Measurements from ENCODE around the gene NUMB.
"Not testable (repeated sequence)": the region's sequence is repeated elsewhere in the genome, so short reads cannot be mapped to it uniquely, and the experiment has no call there.

The NUMB gene

DNA sequence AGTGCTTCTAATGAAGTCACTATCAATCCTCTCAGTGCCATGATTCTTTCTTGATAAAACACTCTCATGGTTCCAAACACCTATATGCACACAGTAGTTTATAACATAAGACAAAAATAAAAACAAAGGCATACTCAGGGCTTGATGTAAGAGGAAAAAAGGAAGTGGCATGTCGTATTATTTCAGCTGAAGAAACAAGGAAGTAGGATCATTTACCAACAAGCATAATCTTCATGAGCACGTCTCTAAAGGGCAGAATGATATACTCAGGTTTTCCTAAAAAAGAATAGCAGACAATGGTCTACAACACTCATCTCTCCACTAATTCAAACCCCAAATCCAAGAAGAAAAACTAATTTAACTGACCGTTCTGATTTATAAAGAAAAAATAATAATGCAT lies 33.9 kb downstream of the NUMB start:
- DNase-seq (no peak), ATAC-seq (replicated peaks) (no peak)
- no peaks in the 10 kb centered on the region for H3K27me3 Mint-ChIP-seq
- peaks cover 23% of the 10 kb centered on the region for H3K36me3 Mint-ChIP-seq (ENCODE audit: insufficient read depth)
- H3K4me1 Mint-ChIP-seq (ENCODE audit: low read depth in 2 of 2) = peaks cover 3 to 34% of the 10 kb centered on the region in 2 donors
- no peaks in the 10 kb centered on the region for H3K9me3 Mint-ChIP-seq
- no peak overlapping the region for H3K27ac Mint-ChIP-seq
- no peak overlapping the region for H3K4me3 Mint-ChIP-seq

DNA sequence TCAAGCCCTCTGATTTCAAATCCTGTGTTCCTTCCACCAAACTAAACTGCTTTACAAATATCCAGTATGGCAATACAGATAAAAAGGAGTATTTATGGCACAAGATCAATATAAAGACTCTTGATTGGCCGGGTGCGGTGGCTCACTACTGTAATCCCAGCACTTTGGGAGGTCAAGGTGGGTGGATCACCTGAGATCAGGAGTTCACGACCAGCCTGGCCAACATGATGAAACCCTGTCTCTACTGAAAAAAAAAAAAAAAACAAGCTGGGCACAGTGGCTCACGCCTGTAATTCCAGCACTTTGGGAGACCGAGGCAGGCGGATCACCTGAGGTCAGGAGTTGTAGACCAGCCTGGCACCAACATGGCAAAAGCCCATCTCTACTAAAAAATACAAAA lies 35.3 kb downstream of the NUMB start:
- H3K27me3 Mint-ChIP-seq; H3K9me3 Mint-ChIP-seq; H3K4me3 Mint-ChIP-seq; DNase-seq; ATAC-seq (replicated peaks): not testable (repeated sequence)
- Mint-ChIP-seq H3K36me3 (ENCODE audit: insufficient read depth) (peaks cover 26% of the 10 kb centered on the region), H3K27ac (peak overlapping the region in 1 of 2 donors; percentile 16), H3K4me1 (ENCODE audit: low read depth in 2 of 2) (peaks cover 1 to 25% of the 10 kb centered on the region in 2 donors)

DNA sequence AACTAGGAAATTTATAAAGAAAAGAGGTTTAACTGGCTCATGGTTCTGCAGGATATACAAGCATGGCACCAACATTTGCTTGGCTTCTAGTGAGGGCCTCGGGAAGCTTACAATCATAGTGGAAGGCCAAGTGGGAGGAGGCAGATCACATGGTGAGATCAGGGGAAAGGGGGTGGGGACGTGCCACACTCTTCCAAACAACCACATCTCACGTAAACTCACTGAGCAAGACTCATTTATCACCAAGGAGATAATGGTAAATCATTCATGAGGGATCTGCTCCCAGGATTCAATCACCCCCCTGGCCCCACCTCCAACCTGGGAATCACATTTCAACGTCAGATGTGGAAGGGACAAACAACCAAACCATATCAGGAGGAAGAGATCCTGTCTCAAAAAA lies 35.8 kb downstream of the NUMB start:
- H3K27ac Mint-ChIP-seq = peak overlapping the region in 1 of 2 donors; percentile 16
- ATAC-seq (replicated peaks) (no peak), DNase-seq (no peak)
- no peaks in the 10 kb centered on the region for H3K9me3 Mint-ChIP-seq
- H3K36me3 Mint-ChIP-seq (ENCODE audit: insufficient read depth) = peaks cover 26% of the 10 kb centered on the region
- no peaks in the 10 kb centered on the region for H3K27me3 Mint-ChIP-seq
- peaks cover under 1 to 23% of the 10 kb centered on the region in 2 donors for H3K4me1 Mint-ChIP-seq (ENCODE audit: low read depth in 2 of 2)
- H3K4me3 Mint-ChIP-seq = no peak overlapping the region

DNA sequence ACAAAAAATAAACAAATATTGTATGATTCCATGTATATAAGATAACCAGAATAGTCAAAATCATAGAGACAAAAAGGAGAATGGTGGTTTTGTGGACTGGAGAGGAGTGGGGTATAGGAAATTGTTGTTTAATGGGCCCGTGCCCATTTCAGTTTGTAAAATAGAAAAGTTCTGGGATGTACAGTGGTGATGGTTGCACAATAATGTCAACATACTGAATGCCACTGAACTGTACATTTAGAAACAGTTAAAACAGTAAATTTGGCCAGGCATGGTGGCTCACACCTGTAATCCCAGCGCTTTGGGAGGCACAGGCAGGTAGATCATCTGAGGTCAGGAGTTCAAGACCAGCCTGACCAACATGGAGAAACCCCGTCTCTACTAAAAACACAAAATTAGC lies 40.1 kb downstream of the NUMB start:
- no peak for ATAC-seq (replicated peaks)
- Mint-ChIP-seq H3K4me3 (no peak overlapping the region), H3K9me3 (no peaks in the 10 kb centered on the region), H3K27ac (no peak overlapping the region), H3K36me3 (ENCODE audit: insufficient read depth) (peaks cover 18% of the 10 kb centered on the region), H3K4me1 (ENCODE audit: low read depth in 2 of 2) (peaks cover 1 to 15% of the 10 kb centered on the region in 2 donors), H3K27me3 (no peaks in the 10 kb centered on the region)
- no peak for DNase-seq

DNA sequence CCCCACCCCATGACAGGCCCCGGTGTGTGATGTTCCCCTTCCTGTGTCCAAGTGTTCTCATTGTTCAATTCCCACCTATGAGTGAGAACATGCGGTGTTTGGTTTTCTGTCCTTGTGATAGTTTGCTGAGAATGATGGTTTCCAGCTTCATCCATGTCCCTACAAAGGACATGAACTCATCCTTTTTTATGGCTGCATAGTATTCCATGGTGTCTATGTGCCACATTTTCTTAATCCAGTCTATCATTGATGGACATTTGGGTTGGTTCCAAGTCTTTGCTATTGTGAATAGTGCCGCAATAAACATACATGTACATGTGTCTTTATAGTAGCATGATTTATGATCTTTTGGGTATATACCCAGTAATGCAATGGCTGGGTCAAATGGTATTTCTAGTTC lies 52.1 kb downstream of the NUMB start:
- H3K4me1 Mint-ChIP-seq (ENCODE audit: low read depth in 2 of 2) = peaks cover 0 to 14% of the 10 kb centered on the region in 2 donors
- H3K36me3 Mint-ChIP-seq (ENCODE audit: insufficient read depth) = peaks cover 11% of the 10 kb centered on the region
- not testable (repeated sequence) for H3K4me3 Mint-ChIP-seq; H3K27ac Mint-ChIP-seq; H3K9me3 Mint-ChIP-seq; H3K27me3 Mint-ChIP-seq; ATAC-seq (replicated peaks); DNase-seq

DNA sequence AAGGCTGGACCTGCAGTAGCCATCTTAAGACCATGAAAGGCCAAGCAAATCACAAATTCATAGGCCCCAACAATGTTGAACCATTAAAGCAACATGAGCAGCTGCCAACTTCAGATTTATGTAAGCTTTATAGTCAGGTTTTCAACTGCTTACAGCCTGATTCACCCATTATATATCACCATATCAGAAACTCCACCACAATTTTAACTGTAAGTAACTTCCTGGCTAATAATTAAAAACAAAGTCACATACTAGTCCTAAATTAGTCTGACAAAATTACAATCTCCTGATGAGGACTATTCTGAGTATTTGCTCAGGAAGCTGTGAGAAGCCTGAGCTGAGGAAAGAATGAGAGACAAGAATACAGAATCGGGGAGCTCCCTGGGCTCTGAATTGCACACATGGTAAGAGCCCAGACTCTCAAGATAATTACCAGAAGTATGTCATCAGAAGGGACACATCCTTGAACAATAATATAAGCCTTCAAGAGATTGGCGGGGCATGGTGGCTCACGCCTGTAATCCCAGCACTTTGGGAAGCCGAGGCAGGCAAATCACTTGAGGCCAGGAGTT lies 55.1 kb downstream of the NUMB start:
- H3K9me3 Mint-ChIP-seq = no peaks in the 10 kb centered on the region
- H3K27me3 Mint-ChIP-seq = no peaks in the 10 kb centered on the region
- no peak overlapping the region for H3K4me3 Mint-ChIP-seq

DNA sequence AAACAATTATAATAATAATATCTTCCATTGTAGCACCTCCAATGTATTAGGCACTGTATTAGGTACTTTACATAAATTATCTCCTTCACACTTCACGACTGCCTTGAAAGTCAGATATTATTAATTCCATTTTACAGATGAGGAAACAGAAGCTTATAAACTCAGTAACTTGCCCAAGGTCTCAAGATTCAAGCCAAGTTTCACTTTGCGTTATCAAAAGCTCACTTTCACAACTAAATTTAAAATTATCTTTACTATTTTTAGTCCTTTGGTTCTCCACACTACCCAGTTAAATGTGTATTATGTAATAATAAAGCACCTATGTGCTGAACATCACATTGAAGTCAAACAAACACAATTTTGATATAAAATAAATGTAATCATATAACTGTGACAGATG lies 55.8 kb downstream of the NUMB start:
- no peak overlapping the region for H3K4me3 Mint-ChIP-seq
- peaks cover 2% of the 10 kb centered on the region for H3K36me3 Mint-ChIP-seq (ENCODE audit: insufficient read depth)
- no peak for DNase-seq
- peak overlapping the region in 1 of 2 donors; percentile 84 for H3K27ac Mint-ChIP-seq
- peaks cover 2 to 26% of the 10 kb centered on the region in 2 donors for H3K4me1 Mint-ChIP-seq (ENCODE audit: low read depth in 2 of 2)
- no peak for ATAC-seq (replicated peaks)
- no peaks in the 10 kb centered on the region for H3K27me3 Mint-ChIP-seq
- H3K9me3 Mint-ChIP-seq = no peaks in the 10 kb centered on the region

More for the DNA sequence above, 55.1 kb downstream of the NUMB start:
- ATAC-seq (replicated peaks) (no peak), DNase-seq (no peak)
- Mint-ChIP-seq H3K36me3 (ENCODE audit: insufficient read depth) (peaks cover 7% of the 10 kb centered on the region), H3K4me1 (ENCODE audit: low read depth in 2 of 2) (peaks cover 2 to 20% of the 10 kb centered on the region in 2 donors), H3K27ac (peak overlapping the region; percentile 29 to 84)

DNA sequence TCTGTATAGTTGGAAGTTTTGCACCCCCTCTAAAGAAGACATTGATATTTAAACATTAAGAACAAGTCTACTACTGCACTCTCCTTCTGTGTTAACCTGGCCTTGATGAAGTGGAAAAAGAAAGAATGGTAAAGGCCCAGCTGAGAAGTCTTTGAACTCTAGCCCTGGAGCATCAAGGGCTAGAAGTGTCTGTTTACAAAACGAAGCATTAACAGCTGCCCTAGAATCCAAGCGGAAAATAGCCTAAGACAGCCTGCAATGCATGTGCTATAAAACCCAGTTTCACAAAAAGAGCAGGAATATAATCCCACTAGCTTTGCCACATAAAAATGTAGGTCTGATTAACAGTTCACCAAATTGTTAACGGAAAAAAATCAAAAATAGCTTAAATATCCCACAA lies 60.5 kb downstream of the NUMB start:
- no peak overlapping the region for H3K27ac Mint-ChIP-seq
- no peaks in the 10 kb centered on the region for H3K9me3 Mint-ChIP-seq
- no peaks in the 10 kb centered on the region for H3K27me3 Mint-ChIP-seq
- DNase-seq (no peak), ATAC-seq (replicated peaks) (no peak)
- peaks cover 10 to 34% of the 10 kb centered on the region in 2 donors for H3K4me1 Mint-ChIP-seq (ENCODE audit: low read depth in 2 of 2)
- no peak overlapping the region for H3K4me3 Mint-ChIP-seq
- H3K36me3 Mint-ChIP-seq (ENCODE audit: insufficient read depth) = no peaks in the 10 kb centered on the region

DNA sequence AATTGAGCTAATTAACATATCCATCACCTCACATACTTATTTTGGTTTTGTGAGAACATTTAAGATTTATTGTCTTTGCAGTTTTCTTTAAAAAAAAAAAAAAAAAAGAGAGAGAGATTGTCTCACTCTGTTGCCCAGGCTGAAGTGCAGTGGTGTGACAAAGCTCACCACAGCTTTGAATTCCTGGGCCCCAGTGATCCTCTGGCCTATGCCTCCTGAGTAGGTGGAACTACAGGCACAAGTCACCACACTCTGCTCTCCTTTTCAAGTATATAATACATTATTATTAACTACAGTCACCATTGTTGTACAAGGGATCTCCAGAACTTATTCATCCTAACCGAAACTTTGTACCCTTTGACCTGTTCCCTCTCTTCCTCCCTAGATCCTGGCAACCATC lies 64.0 kb downstream of the NUMB start:
- peaks cover 3% of the 10 kb centered on the region for H3K36me3 Mint-ChIP-seq (ENCODE audit: insufficient read depth)
- H3K4me1 Mint-ChIP-seq (ENCODE audit: low read depth in 2 of 2) = peaks cover 11 to 23% of the 10 kb centered on the region in 2 donors
- no peak for DNase-seq
- H3K9me3 Mint-ChIP-seq = no peaks in the 10 kb centered on the region
- H3K27ac Mint-ChIP-seq = no peak overlapping the region
- H3K27me3 Mint-ChIP-seq = no peaks in the 10 kb centered on the region
- ATAC-seq (replicated peaks) = no peak
- no peak overlapping the region for H3K4me3 Mint-ChIP-seq

DNA sequence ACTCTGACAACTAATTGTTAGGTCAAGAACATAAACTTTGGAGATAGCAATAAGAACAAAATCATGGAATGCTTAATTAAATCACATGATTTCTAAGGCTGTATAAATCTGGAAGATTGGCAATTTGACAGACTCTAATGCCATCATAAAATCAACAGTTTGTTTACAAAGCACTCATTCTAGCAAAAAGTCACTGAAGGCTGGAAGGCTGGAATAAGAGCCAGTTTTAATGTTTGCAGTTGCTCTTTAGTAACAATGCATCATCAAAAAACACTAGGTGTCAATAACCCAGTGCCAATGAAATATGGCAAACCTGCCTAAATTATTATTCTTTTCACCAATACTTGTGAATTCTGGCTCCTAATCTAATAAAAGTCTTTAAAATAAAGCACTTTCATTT lies 65.0 kb downstream of the NUMB start:
- H3K27me3 Mint-ChIP-seq = no peaks in the 10 kb centered on the region
- ATAC-seq (replicated peaks) (no peak), DNase-seq (no peak)
- H3K36me3 Mint-ChIP-seq (ENCODE audit: insufficient read depth) = peaks cover 3% of the 10 kb centered on the region
- H3K27ac Mint-ChIP-seq = no peak overlapping the region
- no peaks in the 10 kb centered on the region for H3K9me3 Mint-ChIP-seq
- H3K4me1 Mint-ChIP-seq (ENCODE audit: low read depth in 2 of 2) = peaks cover 11 to 23% of the 10 kb centered on the region in 2 donors
- no peak overlapping the region for H3K4me3 Mint-ChIP-seq

DNA sequence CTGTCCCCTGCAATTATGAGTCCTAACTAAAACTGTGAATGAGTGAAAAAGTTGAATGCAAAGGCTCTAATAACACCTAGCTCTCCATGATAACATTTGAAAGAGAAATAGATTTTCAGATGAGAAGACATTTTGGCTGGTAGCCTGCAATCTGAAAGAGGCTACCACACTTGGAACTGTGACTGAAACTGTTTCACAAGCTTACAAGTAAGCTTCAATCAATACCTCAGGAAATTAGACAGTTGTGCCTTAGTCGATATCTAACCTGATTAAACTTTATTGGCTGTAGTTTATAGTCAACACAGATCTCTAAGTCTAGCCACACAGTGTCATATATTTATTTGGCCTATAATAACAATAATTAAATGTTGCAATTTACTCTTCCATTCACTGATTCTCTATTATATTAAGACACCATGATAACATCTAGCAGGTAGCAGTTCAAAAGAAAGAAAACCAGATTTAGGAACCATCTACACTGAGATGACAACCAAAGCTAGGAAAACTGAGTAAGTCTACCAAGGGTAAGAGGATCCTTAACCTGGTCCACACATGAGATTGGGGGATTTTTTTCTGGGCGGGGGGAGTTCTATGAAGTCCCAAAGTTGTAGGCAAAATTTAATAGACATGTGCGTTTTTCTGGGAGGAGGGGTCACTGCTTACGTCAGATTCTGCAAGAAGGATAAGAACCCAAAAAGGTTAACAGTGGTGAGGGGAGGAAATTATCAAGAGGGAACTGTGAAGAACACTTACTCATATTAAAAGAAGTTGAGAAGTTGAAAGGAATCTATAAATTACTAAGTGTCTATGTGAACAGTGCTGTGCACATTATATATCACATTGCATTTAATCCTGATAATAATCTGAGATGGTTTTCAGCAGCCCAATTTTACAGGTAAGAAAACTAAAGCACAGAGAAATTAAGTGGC lies 65.8 kb downstream of the NUMB start:
- H3K4me3 Mint-ChIP-seq = no peak overlapping the region
- peak overlapping the region in 1 of 2 donors; percentile 41 for H3K27ac Mint-ChIP-seq

DNA sequence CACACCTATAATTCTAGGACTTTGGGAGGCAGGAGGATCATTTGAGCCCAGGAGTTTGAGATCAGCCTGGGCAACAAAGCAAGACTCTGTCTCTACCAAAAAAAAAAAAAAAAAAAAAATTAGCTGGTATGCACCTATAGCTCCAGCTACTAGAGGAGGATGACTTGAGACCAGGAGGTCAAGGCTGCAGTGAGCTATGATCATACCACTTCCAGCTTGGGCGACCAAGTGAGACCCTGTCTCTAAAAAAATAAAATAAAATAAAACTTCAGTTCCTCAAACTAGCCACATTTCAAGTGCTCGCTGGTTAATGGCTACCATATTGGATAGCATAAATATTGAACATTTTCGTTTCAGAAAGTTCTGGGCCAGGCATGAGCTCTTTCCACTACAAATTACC lies 70.5 kb downstream of the NUMB start:
- H3K27ac Mint-ChIP-seq = not testable (repeated sequence)

More for the DNA sequence above, 65.8 kb downstream of the NUMB start:
- no peak for DNase-seq
- no peak for ATAC-seq (replicated peaks)
- peaks cover 11 to 17% of the 10 kb centered on the region in 2 donors for H3K4me1 Mint-ChIP-seq (ENCODE audit: low read depth in 2 of 2)
- peaks cover 3% of the 10 kb centered on the region for H3K36me3 Mint-ChIP-seq (ENCODE audit: insufficient read depth)
- H3K27me3 Mint-ChIP-seq = no peaks in the 10 kb centered on the region
- H3K9me3 Mint-ChIP-seq = no peaks in the 10 kb centered on the region

DNA sequence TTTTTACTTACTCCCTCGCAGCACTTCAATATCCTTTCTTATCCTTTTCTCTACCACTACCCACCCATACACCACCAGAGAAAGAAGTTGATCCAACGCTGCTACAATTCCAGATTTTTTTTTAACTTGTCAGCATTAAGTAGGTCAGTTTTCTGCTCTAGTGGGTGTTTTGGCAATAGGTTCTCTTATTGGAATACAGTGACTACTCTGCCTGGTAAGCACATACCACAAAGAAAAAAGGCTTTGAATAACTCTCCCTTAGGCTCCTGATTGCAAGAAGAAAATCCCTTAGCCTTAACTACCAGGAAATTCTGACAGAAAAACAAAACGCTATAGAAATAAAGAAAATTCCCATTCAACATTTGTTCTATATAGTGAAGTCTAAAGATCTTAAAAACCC lies 72.0 kb downstream of the NUMB start:
- Mint-ChIP-seq H3K9me3 (peaks cover 1 to 8% of the 10 kb centered on the region in 2 donors), H3K4me3 (no peak overlapping the region), H3K4me1 (ENCODE audit: low read depth in 2 of 2) (peaks cover 0 to 10% of the 10 kb centered on the region in 2 donors), H3K36me3 (ENCODE audit: insufficient read depth) (peaks cover 3% of the 10 kb centered on the region), H3K27me3 (no peaks in the 10 kb centered on the region), H3K27ac (no peak overlapping the region)
- ATAC-seq (replicated peaks) (no peak), DNase-seq (no peak)

More for the DNA sequence above, 70.5 kb downstream of the NUMB start:
- H3K4me3 Mint-ChIP-seq; H3K36me3 Mint-ChIP-seq (ENCODE audit: insufficient read depth); DNase-seq; H3K27me3 Mint-ChIP-seq; H3K4me1 Mint-ChIP-seq (ENCODE audit: low read depth in 2 of 2); H3K9me3 Mint-ChIP-seq; ATAC-seq (replicated peaks): not testable (repeated sequence)

DNA sequence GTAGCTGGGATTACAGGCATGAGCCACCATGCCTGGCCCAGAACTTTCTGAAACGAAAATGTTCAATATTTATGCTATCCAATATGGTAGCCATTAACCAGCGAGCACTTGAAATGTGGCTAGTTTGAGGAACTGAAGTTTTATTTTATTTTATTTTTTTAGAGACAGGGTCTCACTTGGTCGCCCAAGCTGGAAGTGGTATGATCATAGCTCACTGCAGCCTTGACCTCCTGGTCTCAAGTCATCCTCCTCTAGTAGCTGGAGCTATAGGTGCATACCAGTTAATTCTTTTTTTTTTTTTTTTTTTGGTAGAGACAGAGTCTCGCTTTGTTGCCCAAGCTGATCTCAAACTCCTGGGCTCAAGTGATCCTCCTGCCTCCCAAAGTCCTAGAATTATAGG lies 73.3 kb downstream of the NUMB start:
- DNase-seq; H3K4me1 Mint-ChIP-seq (ENCODE audit: low read depth in 2 of 2); H3K27ac Mint-ChIP-seq; H3K27me3 Mint-ChIP-seq; H3K36me3 Mint-ChIP-seq (ENCODE audit: insufficient read depth); H3K9me3 Mint-ChIP-seq; ATAC-seq (replicated peaks); H3K4me3 Mint-ChIP-seq: not testable (repeated sequence)
